Stimulated activated memory B cell treated with anti-CD40 and anti-IgM and Interleukin-4, amounts not matched to agents 10 μg/mL and 1 μg/mL and 100 μg/mL, for 72 hours (primary cell): ENCODE data around the gene CFAP70.

Experiments used
- ATAC-seq: fragments of 150-1000 bp; cut with Tn5 transposase; 2 replicates; pipeline ENCODE4 v1.10.0; 2021
- H3K27ac Mint-ChIP-seq: one replicate; pipeline ENCODE4 v1.8.0; 2022; ENCODE audit warnings: mild to moderate bottlenecking, mixed read lengths
- H3K27me3 Mint-ChIP-seq: one replicate; pipeline ENCODE4 v1.8.0; 2022; ENCODE audit warnings: mixed read lengths
- H3K36me3 Mint-ChIP-seq: one replicate; pipeline ENCODE4 v1.8.0; 2022; ENCODE audit warnings: mixed read lengths
- H3K4me1 Mint-ChIP-seq: one replicate; pipeline ENCODE4 v1.8.0; 2022; ENCODE audit warnings: mixed read lengths
- H3K4me3 Mint-ChIP-seq: one replicate; pipeline ENCODE4 v1.8.0; 2022; ENCODE audit warnings: mild to moderate bottlenecking, moderate library complexity, mixed read lengths
- H3K9me3 Mint-ChIP-seq: one replicate; pipeline ENCODE4 v1.8.0; 2022; ENCODE audit warnings: mixed read lengths

CFAP70 gene

GRCh38 chr10:73251683-73252444 is 106.8 kb downstream of the CFAP70 start:
- Mint-ChIP-seq H3K9me3 (no peaks in the 10 kb centered on the region), H3K36me3 (peaks cover 17% of the 10 kb centered on the region), H3K27ac (peak overlapping the region; percentile 95), H3K4me3 (peak overlapping the region; percentile 97), H3K27me3 (no peaks in the 10 kb centered on the region), H3K4me1 (peaks cover 47% of the 10 kb centered on the region)
- peak; percentile 81 for ATAC-seq

- no peaks in the 10 kb centered on the region for H3K27me3 Mint-ChIP-seq
- H3K4me1 Mint-ChIP-seq, result peaks cover 74% of the 10 kb centered on the region
- peaks cover 32% of the 10 kb centered on the region for H3K36me3 Mint-ChIP-seq
- H3K27ac Mint-ChIP-seq, result peak overlapping the region; percentile 95
- H3K4me3 Mint-ChIP-seq, result peak overlapping the region; percentile 94
- ATAC-seq, result no peak
- H3K9me3 Mint-ChIP-seq, result no peaks in the 10 kb centered on the region
Measured at GRCh38 chr10:73248259-73248724, 110.4 kb downstream of the CFAP70 start.

- Mint-ChIP-seq H3K4me3 (peak overlapping the region; percentile 94), H3K4me1 (peaks cover 74% of the 10 kb centered on the region), H3K36me3 (peaks cover 38% of the 10 kb centered on the region), H3K27me3 (no peaks in the 10 kb centered on the region), H3K27ac (peak overlapping the region; percentile 95), H3K9me3 (no peaks in the 10 kb centered on the region)
- ATAC-seq, result no peak
Measured at GRCh38 chr10:73247509-73248258, 111.0 kb downstream of the CFAP70 start.

- Mint-ChIP-seq H3K36me3 (peaks cover 40% of the 10 kb centered on the region), H3K9me3 (no peaks in the 10 kb centered on the region), H3K4me3 (peak within 1 kb of the TSS; percentile 94), H3K27me3 (no peaks in the 10 kb centered on the region), H3K4me1 (peaks cover 70% of the 10 kb centered on the region), H3K27ac (peak within 1 kb of the TSS; percentile 95)
- ATAC-seq, result peak; percentile 95
Measured at GRCh38 chr10:73246646-73247508, 111.8 kb downstream of the CFAP70 start, which contains the start of gene DNAJC9. DNAJC9 (minus strand) TSS chr10:73247255; CDS start chr10:73247189, 66 bp downstream.

- H3K27ac Mint-ChIP-seq, result peak overlapping the region; percentile 95
- H3K4me1 Mint-ChIP-seq, result peaks cover 64% of the 10 kb centered on the region
- peaks cover 38% of the 10 kb centered on the region for H3K36me3 Mint-ChIP-seq
- no peaks in the 10 kb centered on the region for H3K27me3 Mint-ChIP-seq
- H3K9me3 Mint-ChIP-seq, result no peaks in the 10 kb centered on the region
- no peak for ATAC-seq
- peak overlapping the region; percentile 94 for H3K4me3 Mint-ChIP-seq
Measured at GRCh38 chr10:73246322-73246645, 112.4 kb downstream of the CFAP70 start.

- peak overlapping the region; percentile 76 for H3K27ac Mint-ChIP-seq
- ATAC-seq, result no peak
- no peaks in the 10 kb centered on the region for H3K27me3 Mint-ChIP-seq
- H3K9me3 Mint-ChIP-seq, result no peaks in the 10 kb centered on the region
- peaks cover 51% of the 10 kb centered on the region for H3K4me1 Mint-ChIP-seq
- H3K4me3 Mint-ChIP-seq, result peak overlapping the region; percentile 56
- H3K36me3 Mint-ChIP-seq, result peaks cover 34% of the 10 kb centered on the region
Measured at GRCh38 chr10:73244866-73245477, 113.7 kb downstream of the CFAP70 start.

GRCh38 chr10:73239908-73240307 is 118.8 kb downstream of the CFAP70 start:
- ATAC-seq, result no peak
- H3K4me3 Mint-ChIP-seq, result no peak overlapping the region
- peaks cover 7% of the 10 kb centered on the region for H3K4me1 Mint-ChIP-seq
- H3K9me3 Mint-ChIP-seq, result no peaks in the 10 kb centered on the region
- no peak overlapping the region for H3K27ac Mint-ChIP-seq
- no peaks in the 10 kb centered on the region for H3K27me3 Mint-ChIP-seq
- peaks cover 37% of the 10 kb centered on the region for H3K36me3 Mint-ChIP-seq

- ATAC-seq, result no peak
- Mint-ChIP-seq H3K9me3 (no peaks in the 10 kb centered on the region), H3K27ac (no peak overlapping the region), H3K27me3 (no peaks in the 10 kb centered on the region), H3K36me3 (peaks cover 37% of the 10 kb centered on the region), H3K4me1 (no peaks in the 10 kb centered on the region), H3K4me3 (no peak overlapping the region)
Measured at GRCh38 chr10:73238990-73239566, 119.6 kb downstream of the CFAP70 start.

GRCh38 chr10:73234695-73235094 is 124.0 kb downstream of the CFAP70 start:
- ATAC-seq, result no peak
- no peak overlapping the region for H3K27ac Mint-ChIP-seq
- no peaks in the 10 kb centered on the region for H3K4me1 Mint-ChIP-seq
- no peaks in the 10 kb centered on the region for H3K9me3 Mint-ChIP-seq
- H3K4me3 Mint-ChIP-seq, result no peak overlapping the region
- peaks cover 37% of the 10 kb centered on the region for H3K36me3 Mint-ChIP-seq
- no peaks in the 10 kb centered on the region for H3K27me3 Mint-ChIP-seq

GRCh38 chr10:73233883-73234282 is 124.8 kb downstream of the CFAP70 start:
- H3K36me3 Mint-ChIP-seq, result peaks cover 37% of the 10 kb centered on the region
- no peak overlapping the region for H3K4me3 Mint-ChIP-seq
- H3K27me3 Mint-ChIP-seq, result no peaks in the 10 kb centered on the region
- ATAC-seq, result no peak
- H3K27ac Mint-ChIP-seq, result no peak overlapping the region
- H3K9me3 Mint-ChIP-seq, result no peaks in the 10 kb centered on the region
- H3K4me1 Mint-ChIP-seq, result no peaks in the 10 kb centered on the region

- Mint-ChIP-seq H3K4me3 (no peak overlapping the region), H3K27me3 (no peaks in the 10 kb centered on the region), H3K4me1 (no peaks in the 10 kb centered on the region), H3K9me3 (no peaks in the 10 kb centered on the region), H3K27ac (no peak overlapping the region), H3K36me3 (peaks cover 37% of the 10 kb centered on the region)
- ATAC-seq, result no peak
Measured at GRCh38 chr10:73232887-73233286, 125.8 kb downstream of the CFAP70 start.

GRCh38 chr10:73229567-73229966 is 129.1 kb downstream of the CFAP70 start:
- Mint-ChIP-seq H3K9me3 (no peaks in the 10 kb centered on the region), H3K27me3 (no peaks in the 10 kb centered on the region), H3K4me1 (no peaks in the 10 kb centered on the region), H3K36me3 (peaks cover 29% of the 10 kb centered on the region), H3K4me3 (no peak overlapping the region), H3K27ac (no peak overlapping the region)
- no peak for ATAC-seq

- Mint-ChIP-seq H3K4me3 (no peak overlapping the region), H3K36me3 (peaks cover 19% of the 10 kb centered on the region), H3K4me1 (no peaks in the 10 kb centered on the region), H3K27me3 (no peaks in the 10 kb centered on the region), H3K27ac (no peak overlapping the region), H3K9me3 (no peaks in the 10 kb centered on the region)
- no peak for ATAC-seq
Measured at GRCh38 chr10:73228247-73228646, 130.4 kb downstream of the CFAP70 start.

- H3K4me1 Mint-ChIP-seq, result no peaks in the 10 kb centered on the region
- H3K27me3 Mint-ChIP-seq, result no peaks in the 10 kb centered on the region
- peaks cover 24% of the 10 kb centered on the region for H3K36me3 Mint-ChIP-seq
- no peak for ATAC-seq
- H3K9me3 Mint-ChIP-seq, result no peaks in the 10 kb centered on the region
- H3K27ac Mint-ChIP-seq, result no peak overlapping the region
- H3K4me3 Mint-ChIP-seq, result no peak overlapping the region
Measured at GRCh38 chr10:73226663-73227062, 132.0 kb downstream of the CFAP70 start.
